GM21360 (cell line): ENCODE data around the gene HDAC11.
"Not testable (repeated sequence)": the region's sequence is repeated elsewhere in the genome, so short reads cannot be mapped to it uniquely, and the experiment has no call there.

ENCODE experiments used
- ATAC-seq: cut with Tn5 transposase; IDR thresholded peaks from one replicate; pipeline ENCODE4 v1.9.1; 2021; ENCODE audit warnings: mild to moderate bottlenecking, moderate library complexity; ENCODE audit not compliant: unreplicated experiment

Gene HDAC11, protein sequence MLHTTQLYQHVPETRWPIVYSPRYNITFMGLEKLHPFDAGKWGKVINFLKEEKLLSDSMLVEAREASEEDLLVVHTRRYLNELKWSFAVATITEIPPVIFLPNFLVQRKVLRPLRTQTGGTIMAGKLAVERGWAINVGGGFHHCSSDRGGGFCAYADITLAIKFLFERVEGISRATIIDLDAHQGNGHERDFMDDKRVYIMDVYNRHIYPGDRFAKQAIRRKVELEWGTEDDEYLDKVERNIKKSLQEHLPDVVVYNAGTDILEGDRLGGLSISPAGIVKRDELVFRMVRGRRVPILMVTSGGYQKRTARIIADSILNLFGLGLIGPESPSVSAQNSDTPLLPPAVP

DNA sequence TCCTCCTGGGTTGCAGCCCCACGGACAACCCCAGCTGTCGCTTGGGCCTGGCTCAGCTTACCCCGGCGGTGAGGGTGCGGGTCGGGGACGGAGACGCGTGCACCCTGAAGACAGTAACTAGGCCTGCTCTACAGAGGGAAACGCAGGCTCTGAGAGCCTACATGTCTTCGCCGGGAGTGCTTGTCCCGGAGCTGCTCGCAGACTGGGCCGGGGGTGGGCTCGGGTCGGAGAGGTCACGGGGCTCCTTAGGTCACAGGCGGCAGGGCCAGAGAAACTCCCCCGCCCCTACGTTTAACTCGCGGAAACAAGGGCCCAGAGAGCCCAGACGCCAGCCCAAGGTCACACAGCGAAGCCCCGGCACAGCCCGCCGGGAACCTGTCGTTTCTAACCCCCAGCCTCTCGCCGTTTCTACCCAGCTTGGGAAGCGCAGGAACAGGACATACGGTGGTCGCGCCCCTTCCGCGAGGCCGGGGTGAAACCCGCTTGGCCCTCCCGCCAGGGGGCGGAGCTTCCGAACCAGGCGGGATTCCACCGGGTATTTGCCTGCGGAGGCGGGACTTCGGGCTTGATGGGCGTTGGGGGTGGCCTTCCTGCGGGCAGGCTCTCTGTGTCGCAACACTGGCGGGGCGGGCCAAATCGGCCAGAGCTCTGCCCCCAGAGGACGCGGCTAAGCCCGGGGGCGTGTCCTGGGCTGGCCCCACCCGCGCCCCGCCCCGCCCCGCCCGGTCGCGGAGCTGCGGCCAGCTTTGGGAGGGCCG is at the start of gene HDAC11:
HDAC11 (plus strand) TSS at position 725 of the 758 bp plus-strand sequence. CDS start 42 bp downstream, outside the sequence.
- peak; percentile 96 for ATAC-seq

GRCh38 chr3:13430411-13430875 is 49.7 kb upstream of the HDAC11 start:
- not testable (repeated sequence) for ATAC-seq

DNA sequence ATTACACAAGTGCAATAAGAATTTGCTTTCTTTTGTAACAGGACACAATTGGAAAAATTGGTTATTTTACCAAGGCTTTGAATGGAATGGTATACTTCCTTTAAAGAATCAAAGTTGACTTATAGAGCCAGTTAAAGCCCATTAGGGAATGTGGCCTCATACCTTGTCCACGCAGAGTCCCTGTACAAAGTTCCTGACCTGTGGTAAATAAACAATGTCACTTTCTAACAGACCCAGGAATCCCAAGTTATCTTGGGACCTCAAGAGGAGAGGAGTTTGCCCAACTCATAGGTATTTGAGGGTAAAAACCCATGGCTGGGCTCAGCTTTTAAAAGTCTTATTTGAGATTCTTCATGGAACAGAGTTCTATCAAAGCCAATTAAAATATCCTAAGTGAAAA is 48.0 kb upstream of the HDAC11 start:
- ATAC-seq = no peak

DNA sequence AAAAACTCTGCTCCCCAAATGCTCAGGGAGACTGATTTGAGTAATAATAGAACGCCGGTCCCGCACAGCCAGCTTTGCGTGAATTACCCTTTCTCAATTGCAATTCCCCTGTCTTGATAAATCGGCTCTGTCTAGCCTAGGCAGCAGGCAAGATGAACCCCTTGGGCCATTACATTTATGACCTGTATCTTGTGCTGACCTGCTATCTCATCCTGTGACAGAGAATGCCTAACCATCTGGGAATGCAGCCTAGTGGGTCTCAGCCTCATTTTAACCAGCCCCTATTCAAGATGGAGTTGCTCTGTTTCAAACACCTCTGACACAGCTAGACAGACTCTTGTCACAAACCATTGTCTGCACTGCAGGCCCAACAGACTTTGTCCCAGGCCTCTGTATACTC is 46.2 kb upstream of the HDAC11 start:
- ATAC-seq = no peak

GRCh38 chr3:13436213-13436612 is 43.9 kb upstream of the HDAC11 start:
- not testable (repeated sequence) for ATAC-seq

- ATAC-seq = no peak
Observed at GRCh38 chr3:13440204-13440817, 39.8 kb upstream of the HDAC11 start.

DNA sequence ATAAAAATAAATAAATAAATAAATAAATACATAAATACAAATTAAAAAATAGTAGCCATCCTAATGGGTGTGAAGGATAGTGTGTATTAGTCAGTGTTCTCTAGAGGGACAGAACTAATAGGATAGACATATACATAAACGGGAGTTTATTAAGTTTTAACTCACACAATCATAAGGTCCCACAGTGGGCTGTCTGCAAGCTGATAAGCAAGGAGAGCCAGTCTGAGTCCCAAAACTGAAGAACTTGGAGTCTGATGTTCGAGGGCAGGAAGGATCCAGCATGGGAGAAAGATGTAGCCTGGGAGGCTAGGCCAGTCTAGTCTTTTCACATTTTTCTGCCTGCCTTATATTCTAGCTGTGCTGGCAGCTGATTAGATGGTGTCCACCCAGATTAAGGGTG is 37.2 kb upstream of the HDAC11 start:
- not testable (repeated sequence) for ATAC-seq

DNA sequence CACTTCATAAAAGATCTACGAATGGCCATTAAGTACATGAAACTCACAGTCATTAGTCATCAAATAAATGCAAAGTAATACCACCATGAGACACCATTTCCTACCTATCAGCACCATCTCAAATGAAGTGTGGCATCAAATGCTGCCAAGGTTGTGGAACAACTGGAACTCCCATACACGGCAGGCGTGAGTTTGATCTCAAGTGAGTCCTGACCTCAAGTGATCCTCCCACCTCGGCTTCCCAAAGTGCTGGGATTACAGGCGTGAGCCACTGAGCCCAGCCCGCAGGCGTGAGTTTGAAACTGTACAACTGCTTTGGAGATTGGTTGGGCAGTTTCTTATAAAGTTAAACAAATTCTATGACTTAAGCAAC is 28.8 kb upstream of the HDAC11 start:
- peak; percentile 7 for ATAC-seq

- no peak for ATAC-seq
Observed at GRCh38 chr3:13452490-13453335, 27.4 kb upstream of the HDAC11 start.

DNA sequence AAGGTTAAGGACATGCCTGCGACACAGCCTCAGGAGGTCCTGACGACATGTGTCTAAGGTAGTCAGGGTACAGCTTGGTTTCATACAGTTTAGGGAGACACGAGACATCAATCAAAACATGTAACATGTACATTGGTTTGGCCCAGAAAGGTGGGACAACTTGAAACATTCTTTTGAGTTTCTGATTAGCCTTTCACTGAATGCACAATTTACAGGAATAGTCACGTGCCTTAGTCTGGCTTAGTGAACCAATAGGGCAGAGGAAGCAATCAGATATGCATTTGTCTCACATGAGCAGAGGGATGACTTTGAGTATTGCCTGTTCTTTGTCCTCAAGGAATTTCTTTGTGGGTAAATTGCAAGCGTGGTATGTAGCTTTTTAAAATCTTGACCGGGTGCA is 24.5 kb upstream of the HDAC11 start:
- no peak for ATAC-seq

DNA sequence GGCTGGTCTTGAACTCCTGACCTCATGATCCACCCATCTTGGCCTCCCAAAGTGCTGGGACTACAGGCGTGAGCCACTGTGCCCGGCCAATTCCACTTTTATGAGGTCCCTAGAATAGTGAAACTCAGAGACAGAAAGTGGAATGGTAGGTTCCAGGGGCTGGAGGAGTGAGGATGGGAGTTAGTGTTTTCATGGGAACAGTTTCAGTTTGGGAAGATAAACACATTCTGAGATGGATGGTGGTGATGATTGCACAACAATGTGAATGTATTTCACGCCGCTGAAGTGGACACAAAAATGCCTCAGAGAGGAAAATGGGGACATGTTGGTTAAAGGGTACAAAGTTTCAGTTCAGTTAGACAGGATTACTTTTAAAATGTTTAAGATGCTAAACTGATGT is 22.5 kb upstream of the HDAC11 start:
- no peak for ATAC-seq

- no peak for ATAC-seq
Observed at GRCh38 chr3:13459605-13460340, 20.3 kb upstream of the HDAC11 start.

DNA sequence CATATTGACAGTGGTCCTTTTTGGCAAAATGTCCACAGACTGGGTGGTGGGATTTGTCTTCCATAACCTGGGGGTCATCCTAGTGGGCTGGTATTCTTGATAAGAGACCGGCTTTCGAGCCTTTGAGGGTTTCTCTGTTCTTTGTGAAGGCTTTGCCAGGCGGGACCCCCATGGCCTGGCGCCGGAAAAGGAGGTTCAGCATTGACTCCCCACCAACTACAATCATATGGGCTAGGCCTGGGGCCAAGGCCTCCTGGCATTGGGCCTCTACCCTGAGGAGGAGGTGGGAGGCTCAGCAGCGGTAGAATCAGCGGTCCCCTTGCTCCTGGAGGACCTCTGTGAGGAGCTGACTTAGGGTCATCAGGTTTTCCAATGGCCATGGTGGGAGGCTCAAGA is 19.8 kb upstream of the HDAC11 start:
- no peak for ATAC-seq

DNA sequence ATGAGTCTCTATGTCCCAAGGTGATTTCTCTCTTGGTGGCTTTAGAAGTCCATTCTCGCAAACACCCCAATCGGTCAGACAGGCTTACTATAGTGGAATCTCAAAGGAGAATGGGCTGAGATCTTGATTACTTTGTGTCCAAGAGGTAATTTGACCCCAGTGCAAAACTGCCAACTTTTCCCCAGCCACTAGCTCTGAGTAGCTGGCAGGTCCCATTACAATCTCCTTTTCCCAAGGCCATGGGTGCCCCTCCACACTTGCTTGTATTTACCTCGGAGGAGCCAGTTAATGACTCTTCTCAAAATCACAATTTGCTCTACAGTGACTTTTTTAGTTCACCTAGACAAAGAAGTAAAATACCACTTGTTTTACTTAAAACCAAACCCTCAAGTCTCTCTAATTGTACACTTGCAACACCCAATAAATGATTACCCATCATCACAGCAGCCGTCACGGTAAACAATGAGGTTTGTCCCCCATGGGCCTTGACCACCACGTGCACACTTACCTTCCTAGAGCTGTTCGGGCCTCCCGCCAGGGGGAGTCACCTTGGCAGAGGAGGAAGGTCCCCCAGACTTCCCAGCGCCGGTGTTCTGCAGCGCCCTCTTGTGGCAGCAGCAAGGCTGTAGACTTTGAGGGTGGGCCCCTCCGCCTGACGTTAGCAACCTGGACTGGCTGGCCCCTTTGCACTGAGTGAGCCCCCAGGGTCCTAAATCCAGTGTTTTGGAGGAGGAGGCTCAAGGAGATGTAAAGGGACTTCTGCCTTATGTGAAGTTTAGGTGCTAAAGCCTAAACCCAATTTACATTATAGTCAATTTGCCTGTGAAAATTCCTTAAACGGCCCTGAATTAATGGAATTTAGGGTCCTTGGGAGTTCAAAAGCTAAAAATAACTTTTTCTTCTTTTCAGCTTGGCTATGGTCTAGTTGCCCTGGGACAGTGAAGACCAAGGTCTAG is 18.7 kb upstream of the HDAC11 start:
- ATAC-seq = no peak

GRCh38 chr3:13462125-13462629 is 17.9 kb upstream of the HDAC11 start:
- ATAC-seq = no peak

DNA sequence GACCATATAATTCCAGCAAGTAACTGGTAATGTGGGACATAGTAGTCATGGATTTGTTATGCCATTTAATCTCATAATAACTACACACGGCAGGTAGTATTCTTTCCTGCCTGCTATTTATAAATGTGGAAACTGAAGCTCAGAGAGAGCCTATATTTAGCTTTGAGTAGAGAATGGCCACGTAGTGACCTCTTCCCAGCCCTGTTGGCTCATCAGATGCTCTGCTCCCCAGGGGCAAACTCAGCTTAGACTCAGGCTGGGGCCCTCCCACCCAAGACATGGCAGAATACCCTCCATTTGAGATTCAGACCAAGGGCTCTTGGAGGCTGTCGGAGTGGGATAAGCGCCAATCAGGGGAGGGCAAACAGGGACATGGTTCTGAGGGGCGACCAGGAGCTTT is 17.3 kb upstream of the HDAC11 start:
- no peak for ATAC-seq

- ATAC-seq = no peak
Observed at GRCh38 chr3:13463618-13464400, 16.3 kb upstream of the HDAC11 start.

- no peak for ATAC-seq
Observed at GRCh38 chr3:13465236-13465873, 14.8 kb upstream of the HDAC11 start.
